NCI-H748 treated with DMSO at 0.1 percent for 48 hours (cell line): ENCODE results near the gene NHLRC2.
A peak's percentile ranks its signal among the peaks of the same experiment; 100 is the strongest.
"Not testable (repeated sequence)": the region's sequence is repeated elsewhere in the genome, so short reads cannot be mapped to it uniquely, and the experiment has no call there.

Experiments used
- DNase-seq: peaks from one replicate; lab custom pipeline; 2025; lab: John Stamatoyannopoulos, UW

Gene NHLRC2

GRCh38 chr10:113941140-113941539, 86.7 kb downstream of the NHLRC2 start:
- DNase-seq: no peak

- DNase-seq: not testable (repeated sequence)
Measured at GRCh38 chr10:113943196-113943595, 88.7 kb downstream of the NHLRC2 start.

- DNase-seq: no peak
Measured at GRCh38 chr10:113945075-113945686, 90.7 kb downstream of the NHLRC2 start.

- DNase-seq: no peak
Measured at GRCh38 chr10:113945687-113946085, 91.2 kb downstream of the NHLRC2 start.

GRCh38 chr10:113947184-113948041, 93.0 kb downstream of the NHLRC2 start:
- no peak for DNase-seq

GRCh38 chr10:113948048-113948447, 93.6 kb downstream of the NHLRC2 start:
- DNase-seq: no peak

- no peak for DNase-seq
Measured at GRCh38 chr10:113950268-113950667, 95.8 kb downstream of the NHLRC2 start.

GRCh38 chr10:113953505-113954272, 99.2 kb downstream of the NHLRC2 start:
- DNase-seq: no peak

GRCh38 chr10:113954409-113954808, 99.9 kb downstream of the NHLRC2 start:
- no peak for DNase-seq

GRCh38 chr10:113957013-113957412, 102.6 kb downstream of the NHLRC2 start:
- DNase-seq: no peak

GRCh38 chr10:113958631-113959382, 104.3 kb downstream of the NHLRC2 start:
- no peak for DNase-seq

- no peak for DNase-seq
Measured at GRCh38 chr10:113959383-113959760, 104.9 kb downstream of the NHLRC2 start.

GRCh38 chr10:113960617-113961181, 106.2 kb downstream of the NHLRC2 start:
- DNase-seq: peak; percentile 32

- no peak for DNase-seq
Measured at GRCh38 chr10:113961182-113962031, 106.9 kb downstream of the NHLRC2 start.

- no peak for DNase-seq
Measured at GRCh38 chr10:113965077-113965476, 110.6 kb downstream of the NHLRC2 start.

GRCh38 chr10:113965683-113966082, 111.2 kb downstream of the NHLRC2 start:
- DNase-seq: no peak
